ENCODE data around the gene PAPOLB. TPM values are rescaled to one million over a fixed set of nuclear protein-coding genes. Genes with fewer than 3 reads are reported as not detected.

Gene PAPOLB
- total and polyA plus RNA-seq, 3 donors from 2014 or later, result 19.1 to 65.2 (median 29.1) TPM

- Histone ChIP-seq H3K27me3 (no peaks in the 10 kb centered on the region), H3K9me3 (no peaks in the 10 kb centered on the region), H3K27ac (no peak overlapping the region), H3K4me1 (no peaks in the 10 kb centered on the region), H3K36me3 (ENCODE audit: low read depth, missing control alignments) (no peaks in the 10 kb centered on the region), H3K4me3 (no peak overlapping the region)
- intact Hi-C loops (cut with DNase I; ENCODE audit: low total_unique reads), result no loop called here
- WGBS, 2 donors, result 97% methylated on average over 16 of the region's 16 CpGs
- TF ChIP-seq CTCF (IDR thresholded peaks at IDR 0.05), result no peak
- TF ChIP-seq POLR2A (IDR thresholded peaks at IDR 0.05), result no peak
- no peak for DNase-seq
These were observed 29.1 kb downstream of the PAPOLB start for GRCh38 chr7:4832711-4833110.

- Histone ChIP-seq H3K9me3 (no peaks in the 10 kb centered on the region), H3K27me3 (no peaks in the 10 kb centered on the region), H3K36me3 (ENCODE audit: low read depth, missing control alignments) (no peaks in the 10 kb centered on the region), H3K27ac (no peak overlapping the region), H3K4me3 (no peak overlapping the region), H3K4me1 (no peaks in the 10 kb centered on the region)
- no peak for TF ChIP-seq CTCF (IDR thresholded peaks at IDR 0.05)
- TF ChIP-seq POLR2A (IDR thresholded peaks at IDR 0.05), result no peak
- intact Hi-C loops (cut with DNase I; ENCODE audit: low total_unique reads), result no loop called here
- WGBS, 2 donors, result 93% methylated on average over 17 of the region's 17 CpGs
- no peak for DNase-seq
These were observed 29.9 kb downstream of the PAPOLB start for GRCh38 chr7:4831723-4832495.

GRCh38 chr7:4830176-4830575 is 31.7 kb downstream of the PAPOLB start:
- Histone ChIP-seq H3K27ac (no peak overlapping the region), H3K4me3 (no peak overlapping the region), H3K4me1 (no peaks in the 10 kb centered on the region), H3K36me3 (ENCODE audit: low read depth, missing control alignments) (no peaks in the 10 kb centered on the region), H3K9me3 (no peaks in the 10 kb centered on the region), H3K27me3 (no peaks in the 10 kb centered on the region)
- intact Hi-C loops (cut with DNase I; ENCODE audit: low total_unique reads), result no loop called here
- DNase-seq, result peak; percentile 71
- TF ChIP-seq POLR2A (IDR thresholded peaks at IDR 0.05) (no peak), CTCF (IDR thresholded peaks at IDR 0.05) (peak; percentile 41 to 63 (median 59))
- WGBS, 2 donors, result 58 to 59% methylated on average over 12 to 14 of the region's 14 CpGs

GRCh38 chr7:4828720-4829383 is 33.0 kb downstream of the PAPOLB start:
- Histone ChIP-seq H3K4me3 (no peak overlapping the region), H3K27me3 (no peaks in the 10 kb centered on the region), H3K27ac (no peak overlapping the region), H3K4me1 (peaks cover 3% of the 10 kb centered on the region), H3K36me3 (ENCODE audit: low read depth, missing control alignments) (no peaks in the 10 kb centered on the region), H3K9me3 (no peaks in the 10 kb centered on the region)
- intact Hi-C loops (cut with DNase I; ENCODE audit: low total_unique reads), result no loop called here
- no peak for DNase-seq
- TF ChIP-seq POLR2A (IDR thresholded peaks at IDR 0.05) (no peak), CTCF (IDR thresholded peaks at IDR 0.05) (no peak)
- WGBS, 2 donors, result 83 to 90% methylated on average over 10 to 17 of the region's 17 CpGs

All from testis (tissue), 3 donors.